Breast epithelium (tissue), 3 donors: ENCODE results near the gene BRIX1.
"Not testable (repeated sequence)": the region's sequence is repeated elsewhere in the genome, so short reads cannot be mapped to it uniquely, and the experiment has no call there.

ENCODE experiments used
- CTCF ChIP-seq, 3 donors: fragments of 450-650 bp; IDR thresholded peaks; one replicate each; pipeline ENCODE4 v1.5.1; 2016 to 2017; ENCODE audit warnings: antibody characterized with exemption in 3 of 3, mild to moderate bottlenecking in 3 of 3, moderate library complexity in 3 of 3
- POLR2A ChIP-seq: fragments of 450-650 bp; IDR thresholded peaks from one replicate; pipeline ENCODE4 v1.6.1; 2016; ENCODE audit warnings: antibody characterized with exemption, mild to moderate bottlenecking, moderate library complexity
- POLR2AphosphoS5 ChIP-seq, 3 donors: sonication (generic); formaldehyde crosslinking; IDR thresholded peaks; one replicate each; pipeline ENCODE4 v1.6.1; 2017; ENCODE audit warnings: antibody characterized with exemption in 3 of 3

- TF ChIP-seq POLR2AphosphoS5 (IDR thresholded peaks at IDR 0.05); CTCF (IDR thresholded peaks at IDR 0.05); POLR2A: not testable (repeated sequence)
Observed at GRCh38 chr5:34923256-34923655, 7.7 kb downstream of the BRIX1 start.
